Adrenal gland (tissue), 12 donors: ENCODE measurements around the gene DMWD. TPM values are rescaled to one million over a fixed set of nuclear protein-coding genes. Genes with fewer than 3 reads are reported as not detected.

Experiments used
- DNase-seq, 7 donors: peaks; one replicate each; pipeline ENCODE4 v3.0.0-alpha.2; 2019 to 2020
- H3K27ac ChIP-seq, 5 donors: fragments of 200-600 bp; sonication (generic) in 4 of 5; 1 replicate in 3 of 5; 2 replicates in 2 of 5; pipeline versions ENCODE4 v1.5.1 to v1.8.0; 2016 to 2020; ENCODE audit warnings: mild to moderate bottlenecking in 1 of 5
- H3K27me3 ChIP-seq: fragments of 200-600 bp; 2 replicates; pipeline ENCODE4 v1.8.0; 2021
- H3K36me3 ChIP-seq, 2 donors: fragments of 200-600 bp; replicated peaks in 1 of 2; 1 replicate in 1 of 2; 2 replicates in 1 of 2; pipeline versions ENCODE4 v1.5.1 to v1.8.0; 2018 to 2022
- H3K4me1 ChIP-seq, 2 donors: fragments of 200-600 bp; replicated peaks in 1 of 2; 1 replicate in 1 of 2; 2 replicates in 1 of 2; pipeline versions ENCODE4 v1.5.1 to v1.8.0; 2018 to 2021
- H3K4me3 ChIP-seq, 4 donors: fragments of 200-600 bp; sonication (generic) in 3 of 4; one replicate each; pipeline ENCODE4 v1.5.1; 2016 to 2018
- H3K9me3 ChIP-seq, 3 donors: fragments of 200-600 bp; sonication (generic) in 1 of 3; replicated peaks in 1 of 3; 1 replicate in 2 of 3; 2 replicates in 1 of 3; pipeline versions ENCODE4 v1.5.1 to v1.8.0; 2016 to 2021
- POLR2A ChIP-seq, 2 donors: fragments of 450-650 bp; IDR thresholded peaks; one replicate each; pipeline ENCODE4 v1.6.1; 2017; ENCODE audit warnings: antibody characterized with exemption in 2 of 2, mild to moderate bottlenecking in 2 of 2, moderate library complexity in 1 of 2
- WGBS, 4 donors: extraction: QIAGEN DNeasy Blood & Tissue Kit in 2 of 4; methylation state at CpG; one replicate each; pipeline versions ENCODE4 v1.1.5 to v1.1.7; 2013 to 2017; 5-methylcytosine and 5-hydroxymethylcytosine counted together
- intact Hi-C, 2 donors: fragments of 100-400 bp; cut with DNase I; formaldehyde crosslinking; loops; one replicate each; pipeline versions ENCODE4 v1.14.1 to v1.15.0; 2022 to 2023
- polyA plus RNA-seq, 3 donors: library from polyadenylated mRNA; stranded (reverse); fragments of 200-250 nt in 2 of 3; fragments of 350-450 nt in 1 of 3; fragmentation: Illumina TruSeq in 1 of 3; extraction: RNeasy Lipid Tissue Mini Kit (QIAGEN cat#74804) in 1 of 3; gene quantifications; one replicate each; pipeline ENCODE4 v1.2.3, GENCODE V29; 2013 to 2014
- total RNA-seq, 9 donors: library from RNA; depleted of rRNA in 4 of 9; stranded (reverse); fragments of >200 nt in 4 of 9; fragments of 120-200 nt in 1 of 9; fragmentation: NEBNext Ultra II Directional in 1 of 9; extraction: Animal tissue kit (Norgen Biotek cat#: 25700) in 1 of 9; gene quantifications; one replicate each; pipeline versions ENCODE4 v1.1.0 to v1.2.4, GENCODE V29; 2013 to 2023
- TF ChIP-seq, protein P1 (sequence below), 6 experiments: fragments of 450-650 bp in 4 of 6; fragments of 200-600 bp in 2 of 6; sonication (generic) in 1 of 6; IDR thresholded peaks; 1 replicate in 5 of 6; 2 replicates in 1 of 6; pipeline versions ENCODE4 v1.5.1 to v1.8.0; 2016 to 2021; ENCODE audit warnings: antibody characterized with exemption in 6 of 6, mild to moderate bottlenecking in 2 of 6, moderate library complexity in 1 of 6
- donor health status: healthy with polysubstance abuse.
- donor health status: Bipolar disorder and iron deficiency.
- donor health status: DM: yes; HTN: yes; CAD: no.
- donor health status: DM: no; HTN: no; CAD: no.
- donor health status: DM: no; HTN: no; CAD: no.
- donor health status: DM: yes; HTN: yes; CAD: no.

Gene DMWD
- total and polyA plus RNA-seq, 12 donors: 13.2 to 91.5 (median 34.0) TPM

DNA sequence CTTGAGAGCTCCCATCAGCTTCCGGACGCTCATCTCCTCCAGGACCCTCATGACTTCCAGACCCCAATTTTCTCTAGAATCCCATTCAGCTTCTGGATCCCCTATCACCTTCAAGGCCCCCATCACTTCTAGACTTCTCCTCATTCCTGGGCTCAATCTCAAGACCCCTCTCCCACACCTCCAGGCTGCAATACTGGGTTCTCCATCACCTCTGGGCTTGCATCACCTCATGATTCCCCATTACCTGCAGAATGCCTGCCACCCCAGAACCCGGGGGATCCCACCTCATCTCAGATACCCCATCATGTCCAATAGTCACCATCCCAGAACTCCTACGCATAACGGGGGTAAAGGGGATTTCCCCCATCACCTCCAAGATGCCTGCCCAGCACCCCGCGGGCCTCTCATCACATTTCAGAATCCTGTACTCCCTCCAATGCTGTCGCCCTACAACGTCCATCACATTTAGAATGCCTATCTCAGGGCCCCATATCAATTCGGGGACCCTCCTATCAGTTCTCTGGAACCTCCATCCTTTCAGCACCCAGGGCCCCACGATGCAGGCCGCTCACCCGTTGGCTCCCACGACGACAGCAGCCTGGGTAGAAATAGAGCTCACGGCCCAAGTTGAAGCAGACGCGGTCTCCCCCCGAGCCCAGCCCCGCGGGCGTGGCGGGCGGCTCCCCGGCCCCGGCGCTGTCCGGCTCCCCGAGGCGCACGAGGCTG lies 738 bp downstream of the DMWD start:
- no peaks in the 10 kb centered on the region for H3K9me3 ChIP-seq
- peak overlapping the region in 3 of 4 donors; percentile 28 to 95 (median 40) for H3K4me3 ChIP-seq
- peaks cover 0 to 38% of the 10 kb centered on the region in 2 donors for H3K36me3 ChIP-seq
- peak in 1 of 7 donors; percentile 28 for DNase-seq
- H3K27me3 ChIP-seq: no peaks in the 10 kb centered on the region
- H3K4me1 ChIP-seq: peaks cover 8 to 19% of the 10 kb centered on the region in 2 donors
- H3K27ac ChIP-seq: peak overlapping the region in 3 of 5 donors; percentile 14 to 93 (median 38)
- intact Hi-C loops: no loop called here
- 6 to 24% (median 10%) methylated on average over 10 to 31 of the region's 31 CpGs for WGBS, 4 donors
- TF ChIP-seq, protein P1, sequence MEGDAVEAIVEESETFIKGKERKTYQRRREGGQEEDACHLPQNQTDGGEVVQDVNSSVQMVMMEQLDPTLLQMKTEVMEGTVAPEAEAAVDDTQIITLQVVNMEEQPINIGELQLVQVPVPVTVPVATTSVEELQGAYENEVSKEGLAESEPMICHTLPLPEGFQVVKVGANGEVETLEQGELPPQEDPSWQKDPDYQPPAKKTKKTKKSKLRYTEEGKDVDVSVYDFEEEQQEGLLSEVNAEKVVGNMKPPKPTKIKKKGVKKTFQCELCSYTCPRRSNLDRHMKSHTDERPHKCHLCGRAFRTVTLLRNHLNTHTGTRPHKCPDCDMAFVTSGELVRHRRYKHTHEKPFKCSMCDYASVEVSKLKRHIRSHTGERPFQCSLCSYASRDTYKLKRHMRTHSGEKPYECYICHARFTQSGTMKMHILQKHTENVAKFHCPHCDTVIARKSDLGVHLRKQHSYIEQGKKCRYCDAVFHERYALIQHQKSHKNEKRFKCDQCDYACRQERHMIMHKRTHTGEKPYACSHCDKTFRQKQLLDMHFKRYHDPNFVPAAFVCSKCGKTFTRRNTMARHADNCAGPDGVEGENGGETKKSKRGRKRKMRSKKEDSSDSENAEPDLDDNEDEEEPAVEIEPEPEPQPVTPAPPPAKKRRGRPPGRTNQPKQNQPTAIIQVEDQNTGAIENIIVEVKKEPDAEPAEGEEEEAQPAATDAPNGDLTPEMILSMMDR (IDR thresholded peaks at IDR 0.05): no peak
- TF ChIP-seq POLR2A (IDR thresholded peaks at IDR 0.05): no peak

DNA sequence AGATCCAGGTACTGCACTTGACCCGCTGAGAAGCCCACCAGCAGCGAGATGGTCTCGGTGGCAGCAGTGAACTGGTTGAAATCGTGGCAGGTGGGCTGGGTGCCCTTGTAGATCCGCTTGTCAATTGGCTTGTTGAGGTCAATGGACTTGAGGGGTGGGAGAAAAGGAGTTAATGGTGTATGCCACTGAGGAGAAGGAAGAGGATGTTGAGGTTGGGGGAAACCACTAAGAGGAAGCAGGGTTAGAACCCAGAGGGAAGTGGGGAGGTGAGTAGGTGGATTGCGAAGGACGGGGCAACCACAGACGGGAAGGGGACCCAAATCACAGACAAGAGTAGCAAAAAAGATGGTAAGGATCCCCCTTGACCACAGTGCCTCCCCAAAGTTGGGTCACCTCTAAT lies 1.7 kb downstream of the DMWD start:
- no peak overlapping the region for H3K27ac ChIP-seq
- TF ChIP-seq, protein P1 (IDR thresholded peaks at IDR 0.05): no peak
- no peak for TF ChIP-seq POLR2A (IDR thresholded peaks at IDR 0.05)
- no peak for DNase-seq
- peaks cover 0 to 48% of the 10 kb centered on the region in 2 donors for H3K36me3 ChIP-seq
- intact Hi-C loops: no loop called here
- no peak overlapping the region for H3K4me3 ChIP-seq
- H3K4me1 ChIP-seq: peaks cover 8 to 19% of the 10 kb centered on the region in 2 donors
- no peaks in the 10 kb centered on the region for H3K9me3 ChIP-seq
- 61 to 91% (median 74%) methylated on average over 8 of the region's 8 CpGs for WGBS, 4 donors
- H3K27me3 ChIP-seq: no peaks in the 10 kb centered on the region

DNA sequence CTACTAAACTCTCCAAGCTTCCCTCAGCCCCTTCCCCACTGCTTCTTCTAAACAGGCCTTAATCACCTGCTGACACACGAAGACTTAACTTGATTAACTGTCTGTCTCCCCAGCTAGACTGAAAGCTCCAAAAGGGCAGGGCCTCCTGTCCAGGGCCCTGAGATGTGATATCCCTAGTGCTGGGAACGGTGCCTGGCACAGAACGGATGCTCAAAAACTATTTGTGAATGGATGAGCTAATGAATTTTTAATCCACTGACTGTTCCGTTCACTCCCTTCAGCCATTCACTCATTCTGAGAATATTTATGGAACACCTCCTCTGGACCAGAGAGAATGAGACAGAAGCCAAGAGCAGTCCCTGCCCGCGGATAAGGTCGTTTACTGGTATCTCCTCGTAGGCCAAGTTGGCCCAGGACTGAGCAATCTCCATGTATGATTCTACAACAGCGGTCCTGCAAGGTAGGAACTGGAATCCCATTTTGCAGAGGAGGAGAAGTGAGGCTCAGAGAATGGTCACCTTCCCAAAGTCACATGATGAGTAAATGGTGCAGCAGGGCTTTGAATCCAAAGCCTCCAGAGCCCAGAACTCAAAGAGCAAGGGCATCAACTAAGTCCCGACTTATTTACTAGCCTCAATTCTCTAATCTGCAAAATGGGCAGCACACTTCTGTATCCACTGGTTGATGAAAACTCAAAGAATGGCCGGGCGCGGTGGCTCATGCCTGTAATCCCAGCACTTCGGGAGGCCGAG lies 3.4 kb downstream of the DMWD start:
- intact Hi-C loops: no loop called here
- no peaks in the 10 kb centered on the region for H3K27me3 ChIP-seq
- TF ChIP-seq, protein P1 (IDR thresholded peaks at IDR 0.05): no peak
- TF ChIP-seq POLR2A (IDR thresholded peaks at IDR 0.05): no peak
- no peaks in the 10 kb centered on the region for H3K9me3 ChIP-seq
- no peak for DNase-seq
- no peak overlapping the region for H3K27ac ChIP-seq
- WGBS, 4 donors: 89 to 94% (median 92%) methylated on average over 15 of the region's 15 CpGs
- peaks cover 8 to 19% of the 10 kb centered on the region in 2 donors for H3K4me1 ChIP-seq
- no peak overlapping the region for H3K4me3 ChIP-seq
- H3K36me3 ChIP-seq: peaks cover 0 to 55% of the 10 kb centered on the region in 2 donors

DNA sequence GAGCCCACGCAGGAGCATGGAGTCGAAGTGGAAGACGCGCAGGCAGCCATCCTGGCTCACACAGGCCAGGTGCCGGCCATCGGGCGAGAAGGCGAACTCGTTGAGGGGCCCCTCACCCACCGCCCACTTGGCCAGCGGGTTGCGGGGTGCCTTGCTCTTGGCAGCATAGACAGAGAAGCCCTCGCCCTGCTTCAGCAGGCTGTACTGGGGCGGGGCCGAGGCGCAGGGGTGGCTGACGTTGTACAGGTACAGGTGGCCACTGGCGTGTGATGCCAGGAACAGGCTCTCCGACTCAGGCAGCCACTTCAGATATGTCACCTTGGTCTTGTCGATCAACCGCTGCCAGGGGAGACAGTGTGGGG lies 6.1 kb downstream of the DMWD start:
- Histone ChIP-seq H3K27ac (no peak overlapping the region), H3K4me1 (peaks cover 18 to 26% of the 10 kb centered on the region in 2 donors), H3K27me3 (no peaks in the 10 kb centered on the region), H3K36me3 (peaks cover 0 to 55% of the 10 kb centered on the region in 2 donors), H3K9me3 (no peaks in the 10 kb centered on the region), H3K4me3 (no peak overlapping the region)
- TF ChIP-seq, protein P1 (IDR thresholded peaks at IDR 0.05): no peak
- no peak for TF ChIP-seq POLR2A (IDR thresholded peaks at IDR 0.05)
- intact Hi-C loops: no loop called here
- WGBS, 4 donors: 91 to 94% (median 92%) methylated on average over 14 to 21 of the region's 21 CpGs
- DNase-seq: no peak
